Gastrocnemius medialis (tissue), 4 donors: Measurements from ENCODE around the gene TPSAB1. TPM values are rescaled to one million over a fixed set of nuclear protein-coding genes. Genes with fewer than 3 reads are reported as not detected.

Experiments used
- ATAC-seq, 2 donors: fragments of 150-250 bp; one replicate each; pipeline ENCODE4 v1.9.1; 2016
- DNase-seq, 2 donors: peaks; one replicate each; pipeline ENCODE4 v3.0.0-alpha.2; 2019
- H3K27ac ChIP-seq, 4 donors: fragments of 200-600 bp; sonication (generic); 1 replicate in 1 of 4; 2 replicates in 3 of 4; pipeline ENCODE4 v1.5.1; 2016 to 2018; ENCODE audit warnings: mild to moderate bottlenecking in 2 of 4, moderate library complexity in 1 of 4
- H3K27me3 ChIP-seq, 3 donors: fragments of 200-600 bp; sonication (generic) in 2 of 3; 1 replicate in 1 of 3; 2 replicates in 2 of 3; pipeline versions ENCODE4 v1.5.1 to v1.6.0; 2016 to 2019; ENCODE audit warnings: mild to moderate bottlenecking in 1 of 3, moderate library complexity in 1 of 3
- H3K36me3 ChIP-seq, 2 donors: fragments of 200-600 bp; sonication (generic) in 1 of 2; one replicate each; pipeline ENCODE4 v1.5.1; 2017 to 2018
- H3K4me1 ChIP-seq, 2 donors: fragments of 200-600 bp; sonication (generic) in 1 of 2; one replicate each; pipeline ENCODE4 v1.5.1; 2016 to 2017; ENCODE audit warnings: mild to moderate bottlenecking in 2 of 2
- H3K4me3 ChIP-seq, 4 donors: fragments of 200-600 bp; sonication (generic) in 3 of 4; 1 replicate in 1 of 4; 2 replicates in 3 of 4; pipeline ENCODE4 v1.5.1; 2016 to 2019; ENCODE audit warnings: mild to moderate bottlenecking in 2 of 4
- H3K9me3 ChIP-seq, 3 donors: fragments of 200-600 bp; sonication (generic) in 2 of 3; 1 replicate in 1 of 3; 2 replicates in 2 of 3; pipeline ENCODE4 v1.5.1; 2016 to 2019
- CTCF ChIP-seq, 5 experiments: fragments of 450-650 bp in 3 of 5; fragments of 200-600 bp in 2 of 5; sonication (generic) in 2 of 5; IDR thresholded peaks in 4 of 5; conservative IDR thresholded peaks in 1 of 5; 1 replicate in 4 of 5; 2 replicates in 1 of 5; pipeline ENCODE4 v1.5.1; 2016 to 2019; ENCODE audit warnings: antibody characterized with exemption in 5 of 5, mild to moderate bottlenecking in 3 of 5, moderate library complexity in 3 of 5
- POLR2A ChIP-seq, 2 donors: fragments of 450-650 bp; IDR thresholded peaks; one replicate each; pipeline ENCODE4 v1.6.1; 2017; ENCODE audit warnings: antibody characterized with exemption in 2 of 2, mild to moderate bottlenecking in 2 of 2, moderate library complexity in 2 of 2
- in situ Hi-C, 4 donors: fragments of 200-750 bp; cut with MboI; loops; one replicate each; pipeline versions ENCODE4 v1.15.0 to v1.8.0; 2017; ENCODE audit warnings: low sequenced_read_pairs in 4 of 4
- intact Hi-C: fragments of 100-400 bp; cut with DNase I; formaldehyde crosslinking; loops from one replicate; pipeline ENCODE4 v1.15.1; 2023; ENCODE audit warnings: low total_unique reads
- total RNA-seq, 4 donors: library from RNA; depleted of rRNA; stranded (reverse); fragments of >200 nt; gene quantifications; one replicate each; pipeline versions ENCODE4 v1.1.0 to v1.2.3, GENCODE V29; 2016

TPSAB1 gene
- total RNA-seq, 4 donors from 2014 or later: 3.3 to 14.9 (median 7.8) TPM

GRCh38 chr16:1216296-1216619 is 24.2 kb upstream of the TPSAB1 start:
- Histone ChIP-seq H3K4me1 (no peaks in the 10 kb centered on the region), H3K27ac (no peak overlapping the region), H3K27me3 (peaks cover 0 to 5% (median 0%) of the 10 kb centered on the region in 3 donors), H3K9me3 (no peaks in the 10 kb centered on the region), H3K36me3 (no peaks in the 10 kb centered on the region), H3K4me3 (no peak overlapping the region)
- in situ Hi-C loops (no loop called here), intact Hi-C loops (no loop called here)
- TF ChIP-seq CTCF (IDR thresholded peaks at IDR 0.05 in 4 of 5, conservative IDR thresholded peaks at IDR 0.05 in 1 of 5): no peak
- DNase-seq (no peak), ATAC-seq (no peak)

- ATAC-seq (no peak), DNase-seq (no peak)
- intact Hi-C loops: no loop called here
- no peaks in the 10 kb centered on the region for H3K36me3 ChIP-seq
- no peaks in the 10 kb centered on the region for H3K9me3 ChIP-seq
- H3K4me1 ChIP-seq: no peaks in the 10 kb centered on the region
- no peak for TF ChIP-seq POLR2A (IDR thresholded peaks at IDR 0.05)
- no peak for TF ChIP-seq CTCF (IDR thresholded peaks at IDR 0.05 in 4 of 5, conservative IDR thresholded peaks at IDR 0.05 in 1 of 5)
- H3K27me3 ChIP-seq: peaks cover 0 to 5% (median 0%) of the 10 kb centered on the region in 3 donors
- H3K27ac ChIP-seq: no peak overlapping the region
- H3K4me3 ChIP-seq: no peak overlapping the region
- in situ Hi-C loops: no loop called here
Measured at GRCh38 chr16:1216681-1217400, 23.7 kb upstream of the TPSAB1 start.

DNA sequence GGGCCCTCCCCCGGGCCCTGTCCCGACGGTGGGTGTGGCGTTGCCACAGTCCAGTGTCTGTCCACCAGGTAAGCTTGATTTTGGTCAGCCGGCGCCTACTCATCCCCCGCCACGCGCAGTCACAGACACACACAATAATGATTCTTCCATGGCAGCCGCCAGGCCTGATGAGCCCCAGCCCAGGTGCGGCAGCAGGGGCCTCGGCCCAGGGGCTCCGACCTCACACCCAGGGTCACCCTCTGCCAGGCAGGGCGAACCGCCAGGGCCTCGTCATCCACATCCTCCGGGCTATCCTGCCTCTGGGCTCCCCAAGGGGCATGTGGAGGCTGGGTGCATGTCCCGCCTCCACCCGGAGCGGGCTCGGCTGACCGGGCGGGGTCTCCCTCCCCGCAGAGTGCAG is 23.0 kb upstream of the TPSAB1 start:
- intact Hi-C loops (no loop called here), in situ Hi-C loops (no loop called here)
- H3K4me1 ChIP-seq: no peaks in the 10 kb centered on the region
- DNase-seq: no peak
- no peaks in the 10 kb centered on the region for H3K36me3 ChIP-seq
- H3K9me3 ChIP-seq: no peaks in the 10 kb centered on the region
- no peak overlapping the region for H3K4me3 ChIP-seq
- peaks cover 0 to 5% (median 0%) of the 10 kb centered on the region in 3 donors for H3K27me3 ChIP-seq
- H3K27ac ChIP-seq: no peak overlapping the region
- no peak for TF ChIP-seq CTCF (IDR thresholded peaks at IDR 0.05 in 4 of 5, conservative IDR thresholded peaks at IDR 0.05 in 1 of 5)
- no peak for TF ChIP-seq POLR2A (IDR thresholded peaks at IDR 0.05)
- no peak for ATAC-seq

DNA sequence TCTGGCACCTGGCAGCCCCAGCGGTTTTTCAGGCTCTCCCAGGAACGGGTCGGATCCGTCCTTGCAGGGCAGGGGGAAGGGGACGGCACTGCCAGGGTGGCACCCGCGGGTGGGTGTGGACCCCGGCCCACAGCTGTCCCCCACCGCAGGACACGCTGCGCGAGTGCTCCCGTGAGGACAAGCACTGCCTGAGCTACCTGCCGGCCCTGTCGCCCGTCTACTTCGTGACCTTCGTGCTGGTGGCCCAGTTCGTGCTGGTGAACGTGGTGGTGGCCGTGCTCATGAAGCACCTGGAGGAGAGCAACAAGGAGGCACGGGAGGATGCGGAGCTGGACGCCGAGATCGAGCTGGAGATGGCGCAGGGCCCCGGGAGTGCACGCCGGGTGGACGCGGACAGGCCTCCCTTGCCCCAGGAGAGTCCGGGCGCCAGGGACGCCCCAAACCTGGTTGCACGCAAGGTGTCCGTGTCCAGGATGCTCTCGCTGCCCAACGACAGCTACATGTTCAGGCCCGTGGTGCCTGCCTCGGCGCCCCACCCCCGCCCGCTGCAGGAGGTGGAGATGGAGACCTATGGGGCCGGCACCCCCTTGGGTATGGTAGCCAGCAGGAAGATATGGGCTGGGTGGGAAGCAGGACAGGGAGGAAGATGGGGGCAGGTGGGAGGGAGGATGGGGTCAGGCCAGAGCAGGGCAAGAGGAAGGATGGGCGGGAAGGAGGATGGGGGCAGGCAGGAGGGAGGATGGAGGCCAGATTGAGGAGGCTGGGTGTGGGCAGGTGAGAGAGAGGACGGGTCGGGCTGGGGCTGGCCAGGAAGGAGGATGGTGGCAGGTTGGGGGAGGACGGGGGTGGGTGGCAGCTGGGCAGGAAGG is 22.2 kb upstream of the TPSAB1 start:
- no peaks in the 10 kb centered on the region for H3K9me3 ChIP-seq
- H3K36me3 ChIP-seq: no peaks in the 10 kb centered on the region
- TF ChIP-seq CTCF (IDR thresholded peaks at IDR 0.05 in 4 of 5, conservative IDR thresholded peaks at IDR 0.05 in 1 of 5) (no peak), POLR2A (IDR thresholded peaks at IDR 0.05) (no peak)
- in situ Hi-C loops: no loop called here
- H3K27ac ChIP-seq: no peak overlapping the region
- DNase-seq (no peak), ATAC-seq (no peak)
- H3K4me3 ChIP-seq: no peak overlapping the region
- intact Hi-C loops: no loop called here
- no peaks in the 10 kb centered on the region for H3K4me1 ChIP-seq
- H3K27me3 ChIP-seq: peaks cover 0 to 5% (median 0%) of the 10 kb centered on the region in 3 donors
